GM18526 (cell line): Measurements from ENCODE around the gene TEP1.

Experiments
- POLR2A ChIP-seq: IDR thresholded peaks from 3 replicates; pipeline ENCODE4 v1.6.1; 2011; ENCODE audit not compliant: insufficient read length; ENCODE audit errors: extremely low read depth

Gene TEP1

GRCh38 chr14:20416223-20416622, 2.9 kb upstream of the TEP1 start:
- TF ChIP-seq POLR2A, result no peak

GRCh38 chr14:20415782-20416206, 2.5 kb upstream of the TEP1 start:
- TF ChIP-seq POLR2A, result no peak

GRCh38 chr14:20413744-20414082, 412 bp upstream of the TEP1 start:
- no peak for TF ChIP-seq POLR2A

- TF ChIP-seq POLR2A, result no peak
Measured at GRCh38 chr14:20412411-20412810, 890 bp downstream of the TEP1 start.

GRCh38 chr14:20409226-20409625, 4.1 kb downstream of the TEP1 start:
- no peak for TF ChIP-seq POLR2A

- no peak for TF ChIP-seq POLR2A
Measured at GRCh38 chr14:20403521-20403920, 9.8 kb downstream of the TEP1 start.

GRCh38 chr14:20400965-20401593, 12.2 kb downstream of the TEP1 start:
- TF ChIP-seq POLR2A, result no peak

GRCh38 chr14:20400589-20400964, 12.7 kb downstream of the TEP1 start:
- TF ChIP-seq POLR2A, result no peak

- no peak for TF ChIP-seq POLR2A
Measured at GRCh38 chr14:20397511-20397910, 15.8 kb downstream of the TEP1 start.

GRCh38 chr14:20391505-20391904, 21.8 kb downstream of the TEP1 start:
- no peak for TF ChIP-seq POLR2A

GRCh38 chr14:20388159-20388558, 25.1 kb downstream of the TEP1 start:
- TF ChIP-seq POLR2A, result no peak

GRCh38 chr14:20387576-20387975, 25.7 kb downstream of the TEP1 start:
- no peak for TF ChIP-seq POLR2A

GRCh38 chr14:20386276-20386855, 26.9 kb downstream of the TEP1 start:
- no peak for TF ChIP-seq POLR2A

- no peak for TF ChIP-seq POLR2A
Measured at GRCh38 chr14:20384886-20385285, 28.4 kb downstream of the TEP1 start.

GRCh38 chr14:20384321-20384720, 29.0 kb downstream of the TEP1 start:
- no peak for TF ChIP-seq POLR2A

- TF ChIP-seq POLR2A, result no peak
Measured at GRCh38 chr14:20383636-20384035, 29.7 kb downstream of the TEP1 start.

- TF ChIP-seq POLR2A, result no peak
Measured at GRCh38 chr14:20383032-20383431, 30.3 kb downstream of the TEP1 start.
